HCT116 (cell line): Measurements from ENCODE around the gene SPEM3. TPM values are rescaled to one million over a fixed set of nuclear protein-coding genes. Genes with fewer than 3 reads are reported as not detected.

ENCODE experiments used
- ATAC-seq: fragments of 200-7000 bp; cut with Tn5 transposase; 2 replicates; pipeline ENCODE4 v1.9.1; 2020; ENCODE audit warnings: mild to moderate bottlenecking, moderate library complexity
- BruUV-seq: library from RNA; stranded (reverse); fragments of 400-500 nt; replicated peaks from 2 replicates; lab custom pipeline; 2021; lab: Mats Ljungman, UMichigan
- CTCF ChIA-PET: fragments of 300-600 bp; sonication (Branson Sonifier 250); formaldehyde crosslinking; loops from one replicate; lab custom pipeline; 2021; ENCODE audit warnings: antibody characterized with exemption; lab: Charles Lee
- POLR2A ChIA-PET: fragments of 300-600, 350-600 bp; sonication (Branson Sonifier 250); formaldehyde crosslinking; loops from one replicate; lab custom pipeline; 2021; ENCODE audit warnings: antibody characterized with exemption; lab: Charles Lee
- RAD21 ChIA-PET, 2 experiments: fragments of 300-600 bp; sonication (Branson Sonifier 250); formaldehyde crosslinking; loops; one replicate each; lab custom pipeline; 2023; ENCODE audit warnings: low total read pairs in 2 of 2; ENCODE audit not compliant: uncharacterized antibody in 2 of 2, unreplicated experiment in 2 of 2, low non-redundant PET in 1 of 2; lab: Charles Lee
- DNase-seq: peaks from one replicate; pipeline ENCODE4 v3.0.0-alpha.2; 2010; ENCODE audit warnings: low read depth, low spot score
- H2AFZ ChIP-seq: fragments of 200-600 bp; shearing (Covaris generic), sonication (generic); 2 replicates; pipeline ENCODE4 v1.6.1; 2017; ENCODE audit warnings: low read depth, mixed run types, mixed read lengths, antibody characterized with exemption, low read length; ENCODE audit not compliant: poor library complexity, severe bottlenecking
- H3K27ac ChIP-seq: 2 replicates; pipeline ENCODE4 v1.5.1; 2012; ENCODE audit warnings: low read depth, low read length
- H3K27me3 ChIP-seq: fragments of 200-600 bp; sonication (generic); 2 replicates; pipeline ENCODE4 v1.6.1; 2016; ENCODE audit warnings: mixed run types, low read length, mixed read lengths; ENCODE audit not compliant: insufficient read depth
- H3K36me3 ChIP-seq, 2 experiments: fragments of 200-500 bp in 1 of 2; fragments of 200-600 bp in 1 of 2; sonication (Bioruptor generic) in 1 of 2; sonication (generic) in 1 of 2; 2 replicates each; pipeline versions ENCODE4 v1.5.1 to v1.6.1; 2014 to 2016; ENCODE audit warnings: low read length in 2 of 2, inconsistent platforms in 1 of 2, mixed read lengths in 1 of 2, mixed run types in 1 of 2; ENCODE audit not compliant: insufficient read depth in 2 of 2, control insufficient read depth in 1 of 2
- H3K4me1 ChIP-seq, 2 experiments: fragments of 200-600 bp in 1 of 2; sonication (generic) in 1 of 2; 2 replicates each; pipeline versions ENCODE4 v1.5.1 to v1.6.1; 2012 to 2017; ENCODE audit warnings: low read length in 2 of 2, inconsistent platforms in 1 of 2, mild to moderate bottlenecking in 1 of 2, mixed read lengths in 1 of 2, mixed run types in 1 of 2, moderate library complexity in 1 of 2; ENCODE audit not compliant: insufficient read depth in 2 of 2, control insufficient read depth in 1 of 2
- H3K4me2 ChIP-seq: fragments of 200-600 bp; sonication (generic); 2 replicates; pipeline ENCODE4 v1.6.1; 2017; ENCODE audit warnings: mixed run types, low read length, mixed read lengths
- H3K4me3 ChIP-seq, 2 experiments: fragments of 200-600 bp in 1 of 2; sonication (generic) in 1 of 2; replicated peaks in 1 of 2; 2 replicates each; pipeline ENCODE4 v1.5.1; 2011 to 2016; ENCODE audit warnings: low read length in 2 of 2, control low read depth in 1 of 2, low read depth in 1 of 2, mild to moderate bottlenecking in 1 of 2, mixed read lengths in 1 of 2, mixed run types in 1 of 2
- H3K79me2 ChIP-seq: fragments of 200-600 bp; sonication (generic); 2 replicates; pipeline ENCODE4 v1.6.1; 2017; ENCODE audit warnings: mild to moderate bottlenecking, mixed run types, low read length, moderate library complexity, mixed read lengths; ENCODE audit not compliant: insufficient read depth
- H3K9ac ChIP-seq: fragments of 200-600 bp; sonication (generic); 2 replicates; pipeline ENCODE4 v1.6.1; 2016; ENCODE audit warnings: low read length, mixed read lengths
- H3K9me2 ChIP-seq: fragments of 200-600 bp; sonication (generic), shearing (Covaris generic); 2 replicates; pipeline ENCODE4 v1.6.1; 2017; ENCODE audit warnings: mixed run types, mild to moderate bottlenecking, moderate library complexity; ENCODE audit not compliant: insufficient read depth
- H3K9me3 ChIP-seq, 2 experiments: fragments of 200-500 bp in 1 of 2; fragments of 200-600 bp in 1 of 2; sonication (Bioruptor generic) in 1 of 2; sonication (generic) in 1 of 2; 2 replicates each; pipeline ENCODE4 v1.6.1; 2014 to 2017; ENCODE audit warnings: low read length in 2 of 2, mixed read lengths in 2 of 2, inconsistent platforms in 1 of 2, low read depth in 1 of 2, mild to moderate bottlenecking in 1 of 2, mixed run types in 1 of 2, moderate library complexity in 1 of 2; ENCODE audit not compliant: control insufficient read depth in 1 of 2, insufficient read depth in 1 of 2
- H4K20me1 ChIP-seq: fragments of 200-600 bp; sonication (generic), shearing (Covaris generic); 2 replicates; pipeline ENCODE4 v1.6.1; 2017; ENCODE audit warnings: mixed run types, mild to moderate bottlenecking, moderate library complexity; ENCODE audit not compliant: insufficient read depth
- CBX3 ChIP-seq: IDR thresholded peaks from 2 replicates; pipeline ENCODE4 v1.6.1; 2012; ENCODE audit warnings: low read depth
- EGR1 ChIP-seq: IDR thresholded peaks from 2 replicates; pipeline ENCODE4 v1.6.1; 2012; ENCODE audit warnings: low read depth
- JUND ChIP-seq: IDR thresholded peaks from 2 replicates; pipeline ENCODE4 v1.6.1; 2012
- POLR2AphosphoS5 ChIP-seq: IDR thresholded peaks from 2 replicates; pipeline ENCODE4 v1.6.1; 2011; ENCODE audit warnings: mild to moderate bottlenecking, low read depth, low read length, moderate library complexity
- RAD21 ChIP-seq: IDR thresholded peaks from 2 replicates; pipeline ENCODE4 v1.6.1; 2012; ENCODE audit warnings: low read depth, mild to moderate bottlenecking
- SP1 ChIP-seq: IDR thresholded peaks from 2 replicates; pipeline ENCODE4 v1.6.1; 2012; ENCODE audit warnings: low read depth
- SRF ChIP-seq: IDR thresholded peaks from 2 replicates; pipeline ENCODE4 v1.6.1; 2012; ENCODE audit warnings: low read depth
- TCF7L2 ChIP-seq: IDR thresholded peaks from 2 replicates; pipeline ENCODE4 v1.7.0; 2011; ENCODE audit warnings: borderline replicate concordance, inconsistent platforms; ENCODE audit not compliant: insufficient read depth, insufficient read length; ENCODE audit errors: extremely low read depth
- ZBTB33 ChIP-seq: IDR thresholded peaks from 2 replicates; pipeline ENCODE4 v1.6.1; 2011; ENCODE audit warnings: mild to moderate bottlenecking, low read length, moderate library complexity; ENCODE audit not compliant: insufficient replicate concordance; ENCODE audit errors: extremely low read depth
- intact Hi-C: fragments of 100-400 bp; cut with micrococcal nuclease; formaldehyde crosslinking; loops from 2 replicates; pipeline ENCODE4 v1.10.0; 2022
- total RNA-seq: library from RNA; stranded (reverse); gene quantifications from one replicate; pipeline ENCODE4 v1.2.1, GENCODE V29; 2021; ENCODE audit not compliant: unreplicated experiment
- TF ChIP-seq, protein P1 (sequence below): IDR thresholded peaks from 2 replicates; pipeline ENCODE4 v1.6.1; 2012
- TF ChIP-seq, protein P2 (sequence below), 3 experiments: fragments of 200-600 bp in 1 of 3; sonication (generic) in 1 of 3; IDR thresholded peaks in 2 of 3; conservative IDR thresholded peaks in 1 of 3; 2 replicates each; pipeline ENCODE4 v1.5.1; 2012 to 2017; ENCODE audit warnings: low read depth in 2 of 3, low read length in 2 of 3, antibody characterized with exemption in 1 of 3, borderline replicate concordance in 1 of 3, control low read depth in 1 of 3, mild to moderate bottlenecking in 1 of 3, mixed read lengths in 1 of 3, mixed run types in 1 of 3, moderate library complexity in 1 of 3; ENCODE audit not compliant: insufficient read depth in 1 of 3

The SPEM3 gene
- total RNA-seq, 1 experiment from 2014 or later, result not detected

DNA sequence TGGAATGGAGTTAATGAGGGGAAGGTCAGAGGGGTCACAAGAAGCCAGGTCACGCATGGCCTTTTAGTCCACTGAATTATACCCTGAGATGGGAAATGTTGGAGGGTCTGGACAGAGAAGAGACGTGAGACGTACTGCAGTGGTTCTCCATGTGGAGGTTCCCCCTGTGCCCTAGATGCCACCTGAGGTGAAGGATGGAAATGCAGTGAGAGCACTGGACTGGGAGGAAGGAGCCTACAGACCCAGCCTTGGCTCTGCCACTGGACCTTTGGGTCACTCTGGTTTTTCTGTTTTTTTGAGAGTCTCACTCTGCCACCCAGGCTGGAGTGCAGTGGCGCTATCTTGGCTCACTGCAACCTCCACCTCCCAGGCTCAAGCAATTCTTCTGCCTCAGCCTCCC lies 32.5 kb upstream of the SPEM3 start:
- Histone ChIP-seq H4K20me1 (no peaks in the 10 kb centered on the region), H2AFZ (no peak overlapping the region), H3K4me2 (no peak overlapping the region), H3K9me2 (no peaks in the 10 kb centered on the region), H3K79me2 (0 out of 2 replicates have a peak, but pooled peaks cover 7% of the 10 kb centered on the region), H3K27me3 (no peaks in the 10 kb centered on the region), H3K9ac (no peak overlapping the region), H3K9me3 (no peaks in the 10 kb centered on the region), H3K4me1 (peaks cover 20 to 39% of the 10 kb centered on the region in 2 experiments), H3K4me3 (no peak overlapping the region), H3K27ac (no peak overlapping the region), H3K36me3 (peaks cover 3 to 5% of the 10 kb centered on the region in 2 experiments; a peak in 2 of 4 replicates)
- DNase-seq, result no peak
- TF ChIP-seq, protein P1, sequence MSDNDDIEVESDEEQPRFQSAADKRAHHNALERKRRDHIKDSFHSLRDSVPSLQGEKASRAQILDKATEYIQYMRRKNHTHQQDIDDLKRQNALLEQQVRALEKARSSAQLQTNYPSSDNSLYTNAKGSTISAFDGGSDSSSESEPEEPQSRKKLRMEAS, result no peak
- TF ChIP-seq POLR2AphosphoS5, result no peak
- no peak for TF ChIP-seq TCF7L2
- TF ChIP-seq SP1, result no peak
- TF ChIP-seq JUND, result no peak
- TF ChIP-seq, protein P2, sequence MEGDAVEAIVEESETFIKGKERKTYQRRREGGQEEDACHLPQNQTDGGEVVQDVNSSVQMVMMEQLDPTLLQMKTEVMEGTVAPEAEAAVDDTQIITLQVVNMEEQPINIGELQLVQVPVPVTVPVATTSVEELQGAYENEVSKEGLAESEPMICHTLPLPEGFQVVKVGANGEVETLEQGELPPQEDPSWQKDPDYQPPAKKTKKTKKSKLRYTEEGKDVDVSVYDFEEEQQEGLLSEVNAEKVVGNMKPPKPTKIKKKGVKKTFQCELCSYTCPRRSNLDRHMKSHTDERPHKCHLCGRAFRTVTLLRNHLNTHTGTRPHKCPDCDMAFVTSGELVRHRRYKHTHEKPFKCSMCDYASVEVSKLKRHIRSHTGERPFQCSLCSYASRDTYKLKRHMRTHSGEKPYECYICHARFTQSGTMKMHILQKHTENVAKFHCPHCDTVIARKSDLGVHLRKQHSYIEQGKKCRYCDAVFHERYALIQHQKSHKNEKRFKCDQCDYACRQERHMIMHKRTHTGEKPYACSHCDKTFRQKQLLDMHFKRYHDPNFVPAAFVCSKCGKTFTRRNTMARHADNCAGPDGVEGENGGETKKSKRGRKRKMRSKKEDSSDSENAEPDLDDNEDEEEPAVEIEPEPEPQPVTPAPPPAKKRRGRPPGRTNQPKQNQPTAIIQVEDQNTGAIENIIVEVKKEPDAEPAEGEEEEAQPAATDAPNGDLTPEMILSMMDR (IDR thresholded peaks at IDR 0.05 in 2 of 3, conservative IDR thresholded peaks at IDR 0.05 in 1 of 3; ENCODE audit: borderline replicate concordance in 1 of 3, insufficient read depth in 1 of 3, low read depth in 2 of 3, low read length in 2 of 3), result 0 out of 6 replicates have a peak, but pooled peaks of 1 of the 3 experiments have one; percentile 11
- TF ChIP-seq SRF, result no peak
- CTCF ChIA-PET, result no interaction called here
- RAD21 ChIA-PET, result no interaction called here
- intact Hi-C loops, result no loop called here
- BruUV-seq, result TSS peak; percentile 66
- no peak for ATAC-seq
- POLR2A ChIA-PET, result interaction anchor here (1.6 kb wide), 1 partner anchor 39 kb away, joined by 3 read pairs; the partner anchor contains the start of gene TMEM102

DNA sequence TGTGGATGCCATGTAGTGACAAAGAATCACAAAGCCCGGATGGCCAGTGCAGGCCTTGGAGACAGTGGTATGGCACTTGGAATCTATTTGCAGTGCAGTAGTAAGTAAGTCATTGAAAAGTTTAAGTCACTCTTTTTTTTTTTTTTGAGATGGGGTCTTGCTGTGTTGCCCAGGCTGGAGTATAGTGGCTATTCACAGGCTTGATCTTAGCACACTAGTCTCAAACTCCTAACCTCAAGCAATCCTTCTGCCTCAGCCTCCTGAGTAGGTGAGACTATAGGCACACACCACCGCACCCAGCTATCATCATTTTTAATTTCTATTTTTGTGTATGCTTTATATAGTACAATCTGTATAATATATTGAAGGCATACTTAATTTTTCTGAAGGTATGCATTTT lies 30.0 kb upstream of the SPEM3 start:
- no peak for DNase-seq
- POLR2A ChIA-PET, result interaction anchor here (1.3 kb wide), 1 partner anchor 18 kb away, joined by 3 read pairs; no protein-coding TSS in a partner anchor
- no peaks in the 10 kb centered on the region for H3K9me3 ChIP-seq
- no peaks in the 10 kb centered on the region for H3K9me2 ChIP-seq
- no TSS peak for BruUV-seq
- H3K4me3 ChIP-seq, result no peak overlapping the region
- TF ChIP-seq ZBTB33 (no peak), JUND (no peak), CBX3 (no peak), EGR1 (no peak), RAD21 (no peak), POLR2AphosphoS5 (no peak), TCF7L2 (no peak)
- TF ChIP-seq, protein P2 (IDR thresholded peaks at IDR 0.05 in 2 of 3, conservative IDR thresholded peaks at IDR 0.05 in 1 of 3; ENCODE audit: borderline replicate concordance in 1 of 3, insufficient read depth in 1 of 3, low read depth in 2 of 3, low read length in 2 of 3), result no peak
- CTCF ChIA-PET, result no interaction called here
- H3K36me3 ChIP-seq, result no peaks in the 10 kb centered on the region
- H3K4me1 ChIP-seq, result peaks cover 29 to 50% of the 10 kb centered on the region in 2 experiments
- no peak for ATAC-seq
- H3K9ac ChIP-seq, result no peak overlapping the region
- H3K27ac ChIP-seq, result no peak overlapping the region
- H3K4me2 ChIP-seq, result no peak overlapping the region
- intact Hi-C loops, result no loop called here
- peaks cover 7% of the 10 kb centered on the region for H3K79me2 ChIP-seq
- RAD21 ChIA-PET, result no interaction called here
- H4K20me1 ChIP-seq, result no peaks in the 10 kb centered on the region
- no peaks in the 10 kb centered on the region for H3K27me3 ChIP-seq
- no peak overlapping the region for H2AFZ ChIP-seq
